Mesothelial cell of epicardium (in vitro differentiated cells): ENCODE data around the gene SMIM44. TPM values are rescaled to one million over a fixed set of nuclear protein-coding genes. Genes with fewer than 3 reads are reported as not detected.

Source experiments
- DNase-seq, 2 experiments: peaks; one replicate each; pipeline ENCODE4 v3.0.0; 2021; ENCODE audit warnings: low spot score in 2 of 2; ENCODE audit not compliant: unreplicated experiment in 2 of 2
- H3K27ac Mint-ChIP-seq: 2 replicates; pipeline ENCODE4 v1.8.0; 2021; ENCODE audit warnings: mixed read lengths
- H3K27me3 Mint-ChIP-seq: 2 replicates; pipeline ENCODE4 v1.8.0; 2021; ENCODE audit warnings: low read depth, mixed read lengths
- H3K36me3 Mint-ChIP-seq: 2 replicates; pipeline ENCODE4 v1.8.0; 2021; ENCODE audit warnings: mixed read lengths
- H3K4me1 Mint-ChIP-seq: 2 replicates; pipeline ENCODE4 v1.8.0; 2021; ENCODE audit warnings: mixed read lengths
- H3K4me3 Mint-ChIP-seq: 2 replicates; pipeline ENCODE4 v1.8.0; 2021; ENCODE audit warnings: mild to moderate bottlenecking, moderate library complexity, mixed read lengths
- H3K9me3 Mint-ChIP-seq: 2 replicates; pipeline ENCODE4 v1.8.0; 2021; ENCODE audit warnings: mixed read lengths
- CTCF ChIP-seq: fragments of 200-600 bp; sonication (generic); IDR thresholded peaks from one replicate; pipeline ENCODE4 v1.5.0; 2021; ENCODE audit warnings: antibody characterized with exemption; ENCODE audit not compliant: unreplicated experiment
- total RNA-seq: library from RNA; stranded (reverse); gene quantifications from 3 replicates; pipeline ENCODE4 v1.2.1, GENCODE V29; 2021

SMIM44 gene
- total RNA-seq, 1 donor from 2014 or later = not detected

DNA sequence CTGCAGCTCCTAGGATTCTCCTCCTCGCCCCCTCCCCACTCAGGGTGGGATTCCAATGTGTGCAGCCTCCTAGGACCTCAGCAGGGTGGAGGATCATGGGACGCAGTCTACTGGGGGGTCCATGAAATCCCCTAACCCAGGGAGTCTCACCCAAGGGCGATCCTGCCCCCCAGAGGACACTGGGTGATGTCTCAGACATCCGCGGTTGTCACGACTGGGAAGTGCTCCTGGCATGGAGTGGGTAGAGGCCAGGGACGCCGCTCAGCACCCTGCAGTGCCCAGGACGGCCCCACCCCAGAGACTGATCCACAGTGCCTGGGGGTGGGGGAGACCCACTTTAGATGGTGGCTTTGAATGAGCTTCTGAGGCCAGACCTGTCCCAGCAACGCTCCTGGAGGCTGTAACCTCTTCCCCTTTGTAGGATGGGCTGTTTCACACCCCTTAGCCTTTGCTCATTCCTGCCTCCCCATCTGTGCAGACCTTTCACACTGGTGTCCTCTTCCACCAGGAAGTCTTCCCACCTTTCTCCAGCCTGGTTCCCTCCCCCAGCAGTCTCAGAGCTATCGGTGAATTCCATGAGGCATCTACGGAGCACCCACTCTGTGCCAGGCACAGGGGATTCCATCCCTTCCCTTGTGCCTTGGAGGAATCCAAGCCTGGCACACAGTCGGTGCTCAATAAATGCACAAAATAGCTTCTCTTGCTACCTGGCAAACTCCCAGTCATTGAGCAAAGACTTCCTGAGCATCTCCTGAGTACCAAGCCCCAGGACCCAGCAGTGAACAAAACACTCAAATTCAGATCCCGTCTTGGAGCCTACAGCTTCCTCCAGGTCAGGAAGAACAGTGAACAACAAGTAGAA lies 13.4 kb downstream of the SMIM44 start:
- Mint-ChIP-seq H3K4me3 (no peak overlapping the region), H3K36me3 (peaks cover 4% of the 10 kb centered on the region), H3K9me3 (peaks cover 9% of the 10 kb centered on the region), H3K27me3 (peaks cover 48% of the 10 kb centered on the region), H3K27ac (no peak overlapping the region), H3K4me1 (peaks cover 2% of the 10 kb centered on the region)
- no peak for TF ChIP-seq CTCF
- DNase-seq = no peak

GRCh38 chr19:3468211-3468610 lies 15.0 kb downstream of the SMIM44 start:
- Mint-ChIP-seq H3K27ac (no peak overlapping the region), H3K27me3 (peaks cover 53% of the 10 kb centered on the region), H3K36me3 (peaks cover 4% of the 10 kb centered on the region), H3K9me3 (peaks cover 9% of the 10 kb centered on the region), H3K4me3 (no peak overlapping the region), H3K4me1 (peaks cover 2% of the 10 kb centered on the region)
- no peak for DNase-seq
- no peak for TF ChIP-seq CTCF

DNA sequence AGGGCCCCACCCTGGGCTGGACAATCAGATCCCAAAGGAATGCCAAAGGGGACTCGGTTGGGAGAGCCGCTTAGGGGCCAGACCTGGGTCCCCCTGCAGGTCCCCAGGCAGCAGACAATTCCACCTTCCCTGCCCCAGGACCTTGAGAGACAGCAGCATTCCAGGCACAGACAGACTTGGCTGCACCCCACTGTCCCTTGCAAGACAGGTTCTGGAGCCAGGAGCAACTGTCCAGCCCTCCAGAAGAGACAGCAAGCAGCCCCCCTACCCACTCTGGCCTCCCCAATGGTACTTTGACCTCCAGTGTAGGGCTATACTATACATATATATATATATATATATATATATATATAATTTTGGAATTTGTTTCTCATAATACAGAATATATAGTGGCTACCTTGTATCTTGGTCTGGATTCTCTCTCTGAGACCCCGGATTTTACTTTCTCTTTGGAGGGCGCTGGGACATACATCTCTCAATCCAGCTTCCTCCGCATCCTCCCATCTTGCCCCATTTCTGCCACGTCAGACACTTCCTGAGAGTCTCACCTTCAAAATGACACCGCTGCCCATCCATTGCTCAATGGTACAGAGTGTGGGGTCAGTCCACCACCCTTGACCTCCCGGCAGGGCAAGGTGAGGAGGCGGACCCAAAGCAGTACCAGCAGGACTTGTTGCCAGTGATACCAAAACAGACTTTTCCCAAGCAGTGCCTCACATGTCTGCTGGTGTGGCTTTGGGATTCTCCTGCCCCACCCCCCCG lies 15.6 kb downstream of the SMIM44 start:
- no peak for DNase-seq
- Mint-ChIP-seq H3K27me3 (peaks cover 57% of the 10 kb centered on the region), H3K4me1 (peaks cover 5% of the 10 kb centered on the region), H3K4me3 (no peak overlapping the region), H3K27ac (no peak overlapping the region), H3K36me3 (peaks cover 4% of the 10 kb centered on the region), H3K9me3 (peaks cover 9% of the 10 kb centered on the region)
- no peak for TF ChIP-seq CTCF

GRCh38 chr19:3466635-3467034 lies 16.6 kb downstream of the SMIM44 start:
- Mint-ChIP-seq H3K4me3 (no peak overlapping the region), H3K27ac (no peak overlapping the region)

DNA sequence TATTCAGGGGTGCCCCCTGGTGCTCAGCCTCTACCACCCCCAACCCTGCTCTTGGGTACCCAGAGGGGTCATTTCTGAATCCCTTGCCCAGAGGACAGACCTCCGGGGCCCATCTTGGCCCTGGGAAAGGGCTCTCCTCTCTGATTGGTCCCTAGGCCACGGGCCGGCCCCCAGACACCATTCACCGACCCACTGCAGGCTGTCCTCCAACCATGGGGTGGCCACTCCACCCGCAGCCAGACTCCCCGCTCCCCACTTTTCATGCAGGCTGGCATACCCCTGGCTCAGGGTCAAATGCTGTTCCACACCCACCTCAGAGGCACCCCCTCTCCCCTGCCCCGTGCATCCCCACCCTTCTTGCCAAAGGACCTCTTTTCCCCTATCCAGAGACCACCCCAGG lies 17.7 kb downstream of the SMIM44 start:
- peaks cover 8% of the 10 kb centered on the region for H3K4me1 Mint-ChIP-seq
- TF ChIP-seq CTCF = no peak
- peak overlapping the region; percentile 15 for H3K4me3 Mint-ChIP-seq
- H3K36me3 Mint-ChIP-seq = peaks cover 4% of the 10 kb centered on the region
- H3K27ac Mint-ChIP-seq = no peak overlapping the region
- peaks cover 66% of the 10 kb centered on the region for H3K27me3 Mint-ChIP-seq
- H3K9me3 Mint-ChIP-seq = peaks cover 9% of the 10 kb centered on the region
- DNase-seq = no peak

More at GRCh38 chr19:3466635-3467034, 16.6 kb downstream of the SMIM44 start:
- Mint-ChIP-seq H3K36me3 (peaks cover 4% of the 10 kb centered on the region), H3K4me1 (peaks cover 8% of the 10 kb centered on the region), H3K9me3 (peaks cover 9% of the 10 kb centered on the region), H3K27me3 (peaks cover 63% of the 10 kb centered on the region)
- DNase-seq = no peak
- no peak for TF ChIP-seq CTCF
